ENCODE measurements around the gene CHERP. TPM values are rescaled to one million over a fixed set of nuclear protein-coding genes. Genes with fewer than 3 reads are reported as not detected.

CHERP gene
- total and polyA plus RNA-seq, 2 experiments from 2014 or later: 31.6 to 41.2 TPM

DNA sequence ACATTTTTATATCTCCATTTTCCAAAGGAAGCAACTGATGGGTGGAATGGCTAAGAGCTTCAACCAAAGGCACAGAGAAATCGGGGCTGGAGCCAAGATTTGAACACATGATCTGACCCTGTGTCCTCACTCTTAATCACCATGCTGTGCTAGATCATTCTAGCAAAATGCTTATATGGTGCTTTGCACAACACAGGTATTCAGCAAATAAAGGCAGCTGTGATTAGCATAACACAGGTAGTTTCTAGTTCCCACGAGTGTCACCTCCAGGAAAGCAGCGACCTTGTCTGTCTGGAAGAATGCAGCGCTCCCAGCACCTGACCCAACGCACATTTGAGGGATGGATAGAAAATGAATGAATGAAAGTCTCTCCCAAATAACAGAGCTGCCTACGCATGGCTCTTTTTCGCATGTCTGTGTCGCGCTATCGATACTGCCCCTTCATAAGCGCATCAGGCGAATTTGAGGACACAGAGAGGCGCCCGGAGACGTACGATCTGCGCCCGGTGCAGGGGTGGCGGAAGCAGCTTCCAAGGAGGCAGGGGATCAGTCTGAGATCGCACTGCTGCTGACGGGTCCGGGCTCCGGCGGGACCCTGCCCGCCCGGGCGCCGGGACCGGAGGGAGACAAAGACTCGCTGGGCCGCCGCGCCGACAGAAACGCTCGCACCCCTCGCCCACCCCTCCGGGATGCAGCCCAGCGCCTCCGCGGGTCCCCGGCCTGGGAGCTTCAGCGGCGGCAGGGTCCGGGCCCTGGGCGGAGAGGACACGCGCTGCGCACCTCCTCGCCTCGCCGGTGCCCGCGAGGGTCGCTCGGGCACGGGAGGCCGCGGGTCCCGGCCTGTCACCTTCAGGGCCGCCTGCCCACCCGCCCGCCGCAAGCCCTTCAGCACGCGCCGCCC is 71.1 kb downstream of the CHERP start:
- Histone ChIP-seq H3F3A (replicated peaks; ENCODE audit: low read depth) (no peaks in the 10 kb centered on the region), H3K9me2 (ENCODE audit: insufficient read depth) (no peaks in the 10 kb centered on the region), H3K4me3 (peak overlapping the region; percentile 91), H3K27me3 (ENCODE audit: insufficient read depth) (no peaks in the 10 kb centered on the region), H2AFZ (no peak overlapping the region), H4K20me1 (replicated peaks; ENCODE audit: insufficient read depth) (peaks cover 32% of the 10 kb centered on the region), H3K27ac (ENCODE audit: low read depth) (peak overlapping the region; percentile 48; the same call in 1 of the 2 replicates), H3K79me2 (replicated peaks; ENCODE audit: insufficient read depth) (peaks cover 51% of the 10 kb centered on the region), H3K36me3 (ENCODE audit: insufficient read depth) (no peaks in the 10 kb centered on the region), H3K4me1 (ENCODE audit: insufficient read depth) (peaks cover 17% of the 10 kb centered on the region), H3K4me2 (peak overlapping the region; percentile 75)
- Mint-ChIP-seq H3K27me3 (ENCODE audit: insufficient read depth, low read depth, poor library complexity) (peaks cover 12% of the 10 kb centered on the region), H3K9me3 (peaks cover 5% of the 10 kb centered on the region; the same call in 1 of the 3 replicates), H3K4me1 (peaks cover 33% of the 10 kb centered on the region), H3K4me3 (peak overlapping the region; percentile 96), H3K27ac (peak overlapping the region; percentile 72), H3K36me3 (ENCODE audit: low read depth) (no peaks in the 10 kb centered on the region; the same call in 1 of the 3 replicates)
- TF ChIP-seq, protein P1, sequence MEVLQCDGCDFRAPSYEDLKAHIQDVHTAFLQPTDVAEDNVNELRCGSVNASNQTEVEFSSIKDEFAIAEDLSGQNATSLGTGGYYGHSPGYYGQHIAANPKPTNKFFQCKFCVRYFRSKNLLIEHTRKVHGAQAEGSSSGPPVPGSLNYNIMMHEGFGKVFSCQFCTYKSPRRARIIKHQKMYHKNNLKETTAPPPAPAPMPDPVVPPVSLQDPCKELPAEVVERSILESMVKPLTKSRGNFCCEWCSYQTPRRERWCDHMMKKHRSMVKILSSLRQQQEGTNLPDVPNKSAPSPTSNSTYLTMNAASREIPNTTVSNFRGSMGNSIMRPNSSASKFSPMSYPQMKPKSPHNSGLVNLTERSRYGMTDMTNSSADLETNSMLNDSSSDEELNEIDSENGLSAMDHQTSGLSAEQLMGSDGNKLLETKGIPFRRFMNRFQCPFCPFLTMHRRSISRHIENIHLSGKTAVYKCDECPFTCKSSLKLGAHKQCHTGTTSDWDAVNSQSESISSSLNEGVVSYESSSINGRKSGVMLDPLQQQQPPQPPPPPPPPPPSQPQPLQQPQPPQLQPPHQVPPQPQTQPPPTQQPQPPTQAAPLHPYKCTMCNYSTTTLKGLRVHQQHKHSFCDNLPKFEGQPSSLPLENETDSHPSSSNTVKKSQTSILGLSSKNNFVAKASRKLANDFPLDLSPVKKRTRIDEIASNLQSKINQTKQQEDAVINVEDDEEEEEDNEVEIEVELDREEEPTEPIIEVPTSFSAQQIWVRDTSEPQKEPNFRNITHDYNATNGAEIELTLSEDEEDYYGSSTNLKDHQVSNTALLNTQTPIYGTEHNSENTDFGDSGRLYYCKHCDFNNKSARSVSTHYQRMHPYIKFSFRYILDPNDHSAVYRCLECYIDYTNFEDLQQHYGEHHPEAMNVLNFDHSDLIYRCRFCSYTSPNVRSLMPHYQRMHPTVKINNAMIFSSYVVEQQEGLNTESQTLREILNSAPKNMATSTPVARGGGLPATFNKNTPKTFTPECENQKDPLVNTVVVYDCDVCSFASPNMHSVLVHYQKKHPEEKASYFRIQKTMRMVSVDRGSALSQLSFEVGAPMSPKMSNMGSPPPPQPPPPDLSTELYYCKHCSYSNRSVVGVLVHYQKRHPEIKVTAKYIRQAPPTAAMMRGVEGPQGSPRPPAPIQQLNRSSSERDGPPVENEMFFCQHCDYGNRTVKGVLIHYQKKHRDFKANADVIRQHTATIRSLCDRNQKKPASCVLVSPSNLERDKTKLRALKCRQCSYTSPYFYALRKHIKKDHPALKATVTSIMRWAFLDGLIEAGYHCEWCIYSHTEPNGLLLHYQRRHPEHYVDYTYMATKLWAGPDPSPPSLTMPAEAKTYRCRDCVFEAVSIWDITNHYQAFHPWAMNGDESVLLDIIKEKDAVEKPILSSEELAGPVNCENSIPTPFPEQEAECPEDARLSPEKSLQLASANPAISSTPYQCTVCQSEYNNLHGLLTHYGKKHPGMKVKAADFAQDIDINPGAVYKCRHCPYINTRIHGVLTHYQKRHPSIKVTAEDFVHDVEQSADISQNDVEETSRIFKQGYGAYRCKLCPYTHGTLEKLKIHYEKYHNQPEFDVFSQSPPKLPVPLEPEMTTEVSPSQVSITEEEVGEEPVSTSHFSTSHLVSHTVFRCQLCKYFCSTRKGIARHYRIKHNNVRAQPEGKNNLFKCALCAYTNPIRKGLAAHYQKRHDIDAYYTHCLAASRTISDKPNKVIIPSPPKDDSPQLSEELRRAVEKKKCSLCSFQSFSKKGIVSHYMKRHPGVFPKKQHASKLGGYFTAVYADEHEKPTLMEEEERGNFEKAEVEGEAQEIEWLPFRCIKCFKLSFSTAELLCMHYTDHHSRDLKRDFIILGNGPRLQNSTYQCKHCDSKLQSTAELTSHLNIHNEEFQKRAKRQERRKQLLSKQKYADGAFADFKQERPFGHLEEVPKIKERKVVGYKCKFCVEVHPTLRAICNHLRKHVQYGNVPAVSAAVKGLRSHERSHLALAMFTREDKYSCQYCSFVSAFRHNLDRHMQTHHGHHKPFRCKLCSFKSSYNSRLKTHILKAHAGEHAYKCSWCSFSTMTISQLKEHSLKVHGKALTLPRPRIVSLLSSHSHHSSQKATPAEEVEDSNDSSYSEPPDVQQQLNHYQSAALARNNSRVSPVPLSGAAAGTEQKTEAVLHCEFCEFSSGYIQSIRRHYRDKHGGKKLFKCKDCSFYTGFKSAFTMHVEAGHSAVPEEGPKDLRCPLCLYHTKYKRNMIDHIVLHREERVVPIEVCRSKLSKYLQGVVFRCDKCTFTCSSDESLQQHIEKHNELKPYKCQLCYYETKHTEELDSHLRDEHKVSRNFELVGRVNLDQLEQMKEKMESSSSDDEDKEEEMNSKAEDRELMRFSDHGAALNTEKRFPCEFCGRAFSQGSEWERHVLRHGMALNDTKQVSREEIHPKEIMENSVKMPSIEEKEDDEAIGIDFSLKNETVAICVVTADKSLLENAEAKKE (CRISPR knock-in tag; IDR thresholded peaks at IDR 0.05): no peak
- TF ChIP-seq EZH2 (IDR thresholded peaks at IDR 0.05; ENCODE audit: low read depth, unreplicated experiment): no peak
- TF ChIP-seq JUNB (IDR thresholded peaks at IDR 0.05; ENCODE audit: unreplicated experiment): no peak
- TF ChIP-seq POLR2AphosphoS5 (IDR thresholded peaks at IDR 0.05; ENCODE audit: low read depth): no peak
- TF ChIP-seq ZNF114 (CRISPR knock-in tag; IDR thresholded peaks at IDR 0.05): no peak
- no peak for TF ChIP-seq CREB1 (CRISPR knock-in tag; IDR thresholded peaks at IDR 0.05; ENCODE audit: low read depth)
- no peak for TF ChIP-seq REST (IDR thresholded peaks at IDR 0.05; ENCODE audit: unreplicated experiment)
- no peak for TF ChIP-seq ETS1 (IDR thresholded peaks at IDR 0.05)
- TF ChIP-seq ZNF331 (CRISPR knock-in tag; IDR thresholded peaks at IDR 0.05; ENCODE audit: low read depth): no peak
- no peak for TF ChIP-seq CTCF (conservative IDR thresholded peaks at IDR 0.05; ENCODE audit: low read depth in 2 of 2)
- no peak for TF ChIP-seq STAT1 (IDR thresholded peaks at IDR 0.05; ENCODE audit: unreplicated experiment)
- no peak for TF ChIP-seq EZH2phosphoT487 (IDR thresholded peaks at IDR 0.05; ENCODE audit: unreplicated experiment)
- no peak for TF ChIP-seq NANOG (IDR thresholded peaks at IDR 0.05; ENCODE audit: borderline replicate concordance)
- peak; percentile 23 for ATAC-seq
- peak; percentile 65 for DNase-seq (ENCODE audit: low spot score)

All from GM23338 (cell line).